OCI-LY7 (cell line): ENCODE results near the gene ATP1B2. TPM values are rescaled to one million over a fixed set of nuclear protein-coding genes. Genes with fewer than 3 reads are reported as not detected.

Experiments used
- BruUV-seq: library from RNA; stranded (reverse); fragments of 400-500 nt; replicated peaks from 2 replicates; lab custom pipeline; 2021; lab: Mats Ljungman, UMichigan
- CTCF ChIA-PET: fragments of 300-600 bp; sonication (Branson Sonifier 250); formaldehyde crosslinking; loops from one replicate; lab custom pipeline; 2022; ENCODE audit warnings: antibody characterized with exemption; ENCODE audit not compliant: unreplicated experiment; lab: Charles Lee
- POLR2A ChIA-PET: fragments of 300-600 bp; sonication (Branson Sonifier 250); formaldehyde crosslinking; loops from one replicate; lab custom pipeline; 2022; ENCODE audit warnings: antibody characterized with exemption; lab: Charles Lee
- DNase-seq: peaks from one replicate; pipeline ENCODE4 v3.0.0-alpha.2; 2015; ENCODE audit warnings: low spot score
- H2AFZ ChIP-seq: fragments of 200-600 bp; sonication (generic), shearing (Covaris generic); 2 replicates; pipeline ENCODE4 v1.6.1; 2014; ENCODE audit warnings: mild to moderate bottlenecking, antibody characterized with exemption, low read length, moderate library complexity
- H3K27ac ChIP-seq: fragments of 200-600 bp; sonication (generic); 2 replicates; pipeline ENCODE4 v1.5.1; 2014; ENCODE audit warnings: mixed run types, low read depth, mild to moderate bottlenecking, moderate library complexity, low read length, inconsistent platforms; ENCODE audit not compliant: poor library complexity, severe bottlenecking
- H3K36me3 ChIP-seq: fragments of 200-600 bp; sonication (generic); 2 replicates; pipeline ENCODE4 v1.6.1; 2014; ENCODE audit warnings: mild to moderate bottlenecking, antibody characterized with exemption, low read length, moderate library complexity, mixed read lengths; ENCODE audit not compliant: insufficient read depth
- H3K4me1 ChIP-seq: fragments of 200-600 bp; sonication (generic); 2 replicates; pipeline ENCODE4 v1.5.1; 2014; ENCODE audit warnings: mild to moderate bottlenecking, low read length; ENCODE audit not compliant: insufficient read depth, poor library complexity, severe bottlenecking
- H3K4me2 ChIP-seq: fragments of 200-600 bp; sonication (generic); 2 replicates; pipeline ENCODE4 v1.6.1; 2014; ENCODE audit warnings: mild to moderate bottlenecking, low read length
- H3K4me3 ChIP-seq: fragments of 200-600 bp; sonication (generic); 2 replicates; pipeline ENCODE4 v1.5.1; 2014; ENCODE audit warnings: mild to moderate bottlenecking, low read depth, low read length; ENCODE audit not compliant: poor library complexity, severe bottlenecking
- H3K79me2 ChIP-seq: fragments of 200-600 bp; sonication (generic); 2 replicates; pipeline ENCODE4 v1.6.1; 2016; ENCODE audit warnings: low read depth, mild to moderate bottlenecking, low read length, moderate library complexity, mixed read lengths; ENCODE audit not compliant: insufficient read depth
- H3K9me2 ChIP-seq: fragments of 200-600 bp; sonication (generic); 2 replicates; pipeline ENCODE4 v1.6.1; 2016; ENCODE audit warnings: mild to moderate bottlenecking, low read length, mixed read lengths; ENCODE audit not compliant: insufficient read depth
- H3K9me3 ChIP-seq: fragments of 200-600 bp; sonication (generic); 2 replicates; pipeline ENCODE4 v1.6.1; 2014; ENCODE audit warnings: mild to moderate bottlenecking, mixed run types, low read length, mixed read lengths
- H4K20me1 ChIP-seq: fragments of 200-600 bp; sonication (generic); 2 replicates; pipeline ENCODE4 v1.6.1; 2014; ENCODE audit warnings: mild to moderate bottlenecking, antibody characterized with exemption, low read length, moderate library complexity, mixed read lengths; ENCODE audit not compliant: insufficient read depth
- CTCF ChIP-seq: fragments of 200-600 bp; sonication (generic); conservative IDR thresholded peaks from 2 replicates; pipeline ENCODE4 v1.5.1; 2014; ENCODE audit warnings: mild to moderate bottlenecking, antibody characterized with exemption, low read length, moderate library complexity, mixed read lengths
- EZH2phosphoT487 ChIP-seq: fragments of 200-600 bp; sonication (generic); IDR thresholded peaks from 2 replicates; pipeline ENCODE4 v1.6.1; 2018; ENCODE audit warnings: low read depth, borderline replicate concordance, mild to moderate bottlenecking, mixed run types, antibody characterized with exemption, low read length, moderate library complexity, mixed read lengths
- intact Hi-C: fragments of 100-400 bp; cut with micrococcal nuclease; formaldehyde crosslinking; loops from one replicate; pipeline ENCODE4 v1.10.0; 2022; ENCODE audit not compliant: unreplicated experiment
- total RNA-seq, 2 experiments: library from RNA; depleted of rRNA in 1 of 2; stranded (reverse); fragments of >200 nt in 1 of 2; shearing (Covaris generic) in 1 of 2; gene quantifications; 2 replicates each; pipeline ENCODE4 v1.2.3, GENCODE V29; 2014 to 2022

Gene ATP1B2
- total RNA-seq, 2 experiments from 2014 or later: not detected

- TF ChIP-seq CTCF (peak; percentile 46; the same call in 1 of the 2 replicates), EZH2phosphoT487 (no peak)
Measured at GRCh38 chr17:7613769-7614424, 36.8 kb upstream of the ATP1B2 start.

GRCh38 chr17:7614425-7615264, 36.1 kb upstream of the ATP1B2 start, which contains the start of gene FXR2:
Gene FXR2, minus strand, starts transcription at chr17:7614897. Its CDS starts 365 bp downstream, at chr17:7614532.
- DNase-seq: peak; percentile 99
- ChIA-PET POLR2A (interaction anchor here (0.6 to 1.6 kb wide), 8 partner anchors 12 to 716 kb away, joined by 3 to 6 read pairs (median 4); partner anchors contain the start of genes CD68, MPDU1 and TP53), CTCF (interaction anchor here (1.4 kb wide), 1 partner anchor 74 kb away, joined by 4 read pairs; the partner anchor contains the start of gene WRAP53)
- Histone ChIP-seq H2AFZ (peak within 1 kb of the TSS; percentile 88), H3K27ac (peak within 1 kb of the TSS; percentile 59), H3K79me2 (peaks cover 26% of the 10 kb centered on the region), H3K9me2 (no peaks in the 10 kb centered on the region), H4K20me1 (peaks cover 17% of the 10 kb centered on the region; the same call in 1 of the 2 replicates), H3K4me2 (peak within 1 kb of the TSS; percentile 99), H3K9me3 (no peaks in the 10 kb centered on the region), H3K4me1 (peaks cover 20% of the 10 kb centered on the region), H3K36me3 (peaks cover 24% of the 10 kb centered on the region; the same call in 1 of the 2 replicates), H3K4me3 (peak within 1 kb of the TSS; percentile 87)
- intact Hi-C loops: loop anchor here (1.0 kb wide), 2 partner anchors 41 to 72 kb away; no protein-coding TSS in a partner anchor
- no TSS peak for BruUV-seq
- TF ChIP-seq CTCF (peak; percentile 69), EZH2phosphoT487 (no peak)

More at GRCh38 chr17:7613769-7614424, 36.8 kb upstream of the ATP1B2 start:
- Histone ChIP-seq H3K36me3 (peaks cover 27% of the 10 kb centered on the region), H3K79me2 (peaks cover 26% of the 10 kb centered on the region), H3K4me3 (peak overlapping the region; percentile 87), H3K4me2 (peak overlapping the region; percentile 99), H3K27ac (peak overlapping the region; percentile 59), H3K9me3 (no peaks in the 10 kb centered on the region), H3K9me2 (no peaks in the 10 kb centered on the region), H2AFZ (0 out of 2 replicates have a peak overlapping the region, but pooled peaks have one; percentile 3), H3K4me1 (peaks cover 20% of the 10 kb centered on the region), H4K20me1 (peaks cover 17% of the 10 kb centered on the region; the same call in 1 of the 2 replicates)
- ChIA-PET CTCF (interaction anchor here (1.4 kb wide), 1 partner anchor 75 kb away, joined by 4 read pairs; the partner anchor contains the start of gene WRAP53), POLR2A (interaction anchor here (0.8 to 1.6 kb wide), 6 partner anchors 13 to 73 kb away, joined by 3 to 6 read pairs (median 4); partner anchors contain the start of genes CD68, MPDU1 and TP53)
- DNase-seq: peak; percentile 30
- BruUV-seq: no TSS peak
- intact Hi-C loops: loop anchor here (1.0 kb wide), 2 partner anchors 41 to 72 kb away; no protein-coding TSS in a partner anchor
